Aorta (tissue), 5 donors: Measurements from ENCODE around the gene ZFAND2B. TPM values are rescaled to one million over a fixed set of nuclear protein-coding genes. Genes with fewer than 3 reads are reported as not detected.

Experiments used
- ATAC-seq: fragments of 200-7000 bp; cut with Tn5 transposase; one replicate; pipeline ENCODE4 v1.9.1; 2022; ENCODE audit warnings: moderate library complexity; ENCODE audit not compliant: low FRiP score
- DNase-seq, 2 donors: peaks; one replicate each; pipeline ENCODE4 v3.0.0-alpha.2; 2020
- H3K27ac ChIP-seq, 2 donors: one replicate each; pipeline ENCODE4 v1.5.1; 2013; ENCODE audit warnings: low read length in 2 of 2, mild to moderate bottlenecking in 2 of 2, moderate library complexity in 2 of 2, control low read depth in 1 of 2, inconsistent platforms in 1 of 2, low read depth in 1 of 2
- H3K27me3 ChIP-seq, 2 donors: one replicate each; pipeline ENCODE4 v1.6.1; 2013; ENCODE audit warnings: control low read depth in 1 of 2, low read length in 1 of 2, mild to moderate bottlenecking in 1 of 2, moderate library complexity in 1 of 2; ENCODE audit not compliant: insufficient read depth in 2 of 2, control insufficient read depth in 1 of 2
- H3K36me3 ChIP-seq, 2 donors: one replicate each; pipeline ENCODE4 v1.6.1; 2013; ENCODE audit warnings: control low read depth in 1 of 2, low read length in 1 of 2, mild to moderate bottlenecking in 1 of 2; ENCODE audit not compliant: insufficient read depth in 2 of 2, control insufficient read depth in 1 of 2
- H3K4me1 ChIP-seq, 2 donors: one replicate each; pipeline ENCODE4 v1.6.1; 2013; ENCODE audit warnings: low read length in 2 of 2, control low read depth in 1 of 2, mild to moderate bottlenecking in 1 of 2, moderate library complexity in 1 of 2; ENCODE audit not compliant: insufficient read depth in 2 of 2, control insufficient read depth in 1 of 2
- H3K4me3 ChIP-seq, 2 donors: one replicate each; pipeline ENCODE4 v1.5.1; 2013; ENCODE audit warnings: low read length in 2 of 2, control low read depth in 1 of 2, mild to moderate bottlenecking in 1 of 2
- H3K9me3 ChIP-seq: one replicate; pipeline ENCODE4 v1.6.1; 2013; ENCODE audit warnings: mild to moderate bottlenecking, low read length; ENCODE audit not compliant: control insufficient read depth
- WGBS, 2 donors: extraction: QIAGEN DNeasy Blood & Tissue Kit; methylation state at CpG; one replicate each; pipeline ENCODE4 v1.1.7; 2013; 5-methylcytosine and 5-hydroxymethylcytosine counted together
- intact Hi-C, 2 donors: fragments of 100-400 bp; cut with DNase I; formaldehyde crosslinking; loops; one replicate each; pipeline versions ENCODE4 v1.14.2 to v1.15.0; 2022
- polyA plus RNA-seq, 2 donors: library from polyadenylated mRNA; stranded (reverse); fragments of 200-250 nt; gene quantifications; one replicate each; pipeline ENCODE4 v1.2.3, GENCODE V29; 2013
- total RNA-seq, 2 donors: library from RNA; stranded (reverse); fragmentation: NEBNext Ultra II Directional; extraction: Animal tissue kit (Norgen Biotek cat#: 25700); gene quantifications; one replicate each; pipeline ENCODE4 v1.2.1, GENCODE V29; 2021
- donor health status: healthy with polysubstance abuse.
- donor health status: Bipolar disorder and iron deficiency.
- donor health status: DM: no; HTN: no; CAD: no.
- donor health status: DM: no; HTN: no; CAD: no.
- donor health status: DM: yes; HTN: yes; CAD: no.

ZFAND2B gene
- total and polyA plus RNA-seq, 4 donors, result 30.2 to 73.4 (median 42.1) TPM

GRCh38 chr2:219177552-219178376 lies 28.8 kb upstream of the ZFAND2B start, which contains the start of gene RETREG2:
RETREG2 (plus strand) TSS chr2:219178275; CDS start chr2:219178353, 78 bp downstream.
- 0 to 1% methylated on average over 45 to 67 of the region's 67 CpGs for WGBS, 2 donors
- Histone ChIP-seq H3K4me3 (peak within 1 kb of the TSS; percentile 88 to 90), H3K4me1 (peaks cover 0 to 3% of the 10 kb centered on the region in 2 donors), H3K27me3 (no peaks in the 10 kb centered on the region), H3K9me3 (no peaks in the 10 kb centered on the region), H3K36me3 (peaks cover 0 to 8% of the 10 kb centered on the region in 2 donors), H3K27ac (peak within 1 kb of the TSS; percentile 87 to 88)
- DNase-seq (peak; percentile 91 to 94), ATAC-seq (peak; percentile 94)
- intact Hi-C loops, result loop anchor here (1.0 to 10.0 kb wide), 5 partner anchors 29 to 210 kb away; partner anchors contain the start of genes DNPEP (in 2 of the 2), ABCB6 (in 1 of the 2), ANKZF1 (in 1 of the 2) and ATG9A (in 1 of the 2)

GRCh38 chr2:219178377-219179175 lies 28.0 kb upstream of the ZFAND2B start:
- Histone ChIP-seq H3K27ac (peak overlapping the region in 1 of 2 donors; percentile 87), H3K36me3 (peaks cover 0 to 10% of the 10 kb centered on the region in 2 donors), H3K9me3 (no peaks in the 10 kb centered on the region), H3K4me1 (peaks cover 0 to 3% of the 10 kb centered on the region in 2 donors), H3K4me3 (peak overlapping the region; percentile 85 to 90), H3K27me3 (no peaks in the 10 kb centered on the region)
- WGBS, 2 donors, result 4 to 5% methylated on average over 35 to 45 of the region's 45 CpGs
- intact Hi-C loops, result loop anchor here (1.0 to 10.0 kb wide), 4 partner anchors 28 to 209 kb away; partner anchors contain the start of genes DNPEP (in 2 of the 2), ANKZF1 (in 1 of the 2), ATG9A (in 1 of the 2) and ZFAND2B (in 1 of the 2)
- ATAC-seq (peak; percentile 0), DNase-seq (peak; percentile 71 to 88)

GRCh38 chr2:219179601-219180465 lies 26.7 kb upstream of the ZFAND2B start:
- intact Hi-C loops, result loop anchor here (5.0 to 10.0 kb wide), 3 partner anchors 47 to 207 kb away; partner anchors contain the start of genes DNPEP (in 2 of the 2), ANKZF1 (in 1 of the 2) and ATG9A (in 1 of the 2)
- no peaks in the 10 kb centered on the region for H3K27me3 ChIP-seq
- 91 to 95% methylated on average over 9 of the region's 9 CpGs for WGBS, 2 donors
- no peak for DNase-seq
- no peak overlapping the region for H3K27ac ChIP-seq
- peaks cover 0 to 3% of the 10 kb centered on the region in 2 donors for H3K4me1 ChIP-seq
- no peaks in the 10 kb centered on the region for H3K9me3 ChIP-seq
- ATAC-seq, result no peak
- H3K4me3 ChIP-seq, result no peak overlapping the region
- peaks cover 0 to 10% of the 10 kb centered on the region in 2 donors for H3K36me3 ChIP-seq

GRCh38 chr2:219180961-219181360 lies 25.6 kb upstream of the ZFAND2B start:
- 90 to 91% methylated on average over 5 of the region's 5 CpGs for WGBS, 2 donors
- no peaks in the 10 kb centered on the region for H3K27me3 ChIP-seq
- no peak for DNase-seq

GRCh38 chr2:219181531-219181930 lies 25.1 kb upstream of the ZFAND2B start:
- Histone ChIP-seq H3K27me3 (no peaks in the 10 kb centered on the region), H3K4me1 (peaks cover 0 to 3% of the 10 kb centered on the region in 2 donors), H3K4me3 (no peak overlapping the region), H3K27ac (no peak overlapping the region), H3K36me3 (peaks cover 0 to 10% of the 10 kb centered on the region in 2 donors), H3K9me3 (no peaks in the 10 kb centered on the region)
- ATAC-seq (no peak), DNase-seq (no peak)
- intact Hi-C loops, result no loop called here
- 88 to 97% methylated on average over 6 of the region's 6 CpGs for WGBS, 2 donors

More at GRCh38 chr2:219180961-219181360, 25.6 kb upstream of the ZFAND2B start:
- peaks cover 0 to 3% of the 10 kb centered on the region in 2 donors for H3K4me1 ChIP-seq
- no peak overlapping the region for H3K4me3 ChIP-seq
- H3K9me3 ChIP-seq, result no peaks in the 10 kb centered on the region
- ATAC-seq, result no peak
- intact Hi-C loops, result no loop called here
- H3K27ac ChIP-seq, result no peak overlapping the region
- H3K36me3 ChIP-seq, result peaks cover 0 to 10% of the 10 kb centered on the region in 2 donors

GRCh38 chr2:219182331-219183150 lies 24.0 kb upstream of the ZFAND2B start:
- Histone ChIP-seq H3K36me3 (peaks cover 0 to 10% of the 10 kb centered on the region in 2 donors), H3K9me3 (no peaks in the 10 kb centered on the region), H3K27ac (no peak overlapping the region), H3K27me3 (no peaks in the 10 kb centered on the region), H3K4me1 (peaks cover 0 to 3% of the 10 kb centered on the region in 2 donors), H3K4me3 (no peak overlapping the region)
- WGBS, 2 donors, result 77 to 80% methylated on average over 8 of the region's 8 CpGs
- DNase-seq, result peak in 1 of 2 donors; percentile 58
- intact Hi-C loops, result no loop called here
- no peak for ATAC-seq

- intact Hi-C loops, result no loop called here
- Histone ChIP-seq H3K27me3 (no peaks in the 10 kb centered on the region), H3K4me1 (peaks cover 0 to 3% of the 10 kb centered on the region in 2 donors), H3K4me3 (no peak overlapping the region), H3K9me3 (no peaks in the 10 kb centered on the region), H3K27ac (no peak overlapping the region), H3K36me3 (peaks cover 0 to 10% of the 10 kb centered on the region in 2 donors)
- 92 to 95% methylated on average over 6 of the region's 6 CpGs for WGBS, 2 donors
- DNase-seq, result no peak
- ATAC-seq, result no peak
Observed at GRCh38 chr2:219183151-219183772, 23.3 kb upstream of the ZFAND2B start.
